GM21447 (cell line): ENCODE data around the gene P2RX3.

ENCODE experiments used
- ATAC-seq: cut with Tn5 transposase; IDR thresholded peaks from one replicate; pipeline ENCODE4 v1.9.1; 2021; ENCODE audit not compliant: unreplicated experiment

P2RX3 gene

GRCh38 chr11:57368106-57368844 lies 30.1 kb downstream of the P2RX3 start:
- ATAC-seq, result no peak

DNA sequence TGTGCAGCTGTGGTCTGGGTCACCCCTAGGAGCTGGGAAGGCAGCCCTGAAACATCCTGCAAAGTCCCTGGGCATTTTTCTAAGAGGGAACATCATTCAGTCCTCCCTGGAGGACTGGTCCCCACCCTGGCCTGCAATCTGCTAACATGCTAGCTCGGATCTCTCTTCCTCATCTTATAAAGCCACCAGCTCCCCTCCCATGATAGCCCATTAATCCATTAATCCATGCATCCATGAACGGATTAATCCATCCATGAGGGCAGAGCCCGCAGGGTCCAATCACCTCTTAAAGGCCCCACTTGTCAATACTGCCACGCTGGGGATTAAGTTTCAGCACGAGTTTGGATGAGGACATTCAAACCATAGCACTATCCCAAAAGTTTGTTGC lies 30.7 kb downstream of the P2RX3 start:
- no peak for ATAC-seq

DNA sequence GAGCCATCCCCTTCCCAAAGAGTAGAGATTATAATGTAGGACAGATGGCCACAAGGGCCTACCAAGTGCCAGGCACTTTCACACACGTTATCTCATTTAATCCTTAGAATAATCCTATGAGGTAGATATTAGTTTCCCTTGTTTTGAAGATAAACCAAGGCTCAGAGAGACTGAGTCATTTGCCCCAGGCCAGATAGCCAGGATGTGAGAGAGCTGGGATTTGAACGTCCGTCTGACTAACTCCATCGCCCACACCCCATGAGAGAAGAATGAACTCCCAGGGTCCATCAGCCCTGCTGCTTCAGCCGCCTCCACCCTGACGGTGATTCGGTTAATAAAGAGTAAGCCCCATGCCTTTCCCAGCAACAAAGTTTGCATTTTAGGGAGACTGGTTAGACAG lies 32.1 kb downstream of the P2RX3 start:
- no peak for ATAC-seq

DNA sequence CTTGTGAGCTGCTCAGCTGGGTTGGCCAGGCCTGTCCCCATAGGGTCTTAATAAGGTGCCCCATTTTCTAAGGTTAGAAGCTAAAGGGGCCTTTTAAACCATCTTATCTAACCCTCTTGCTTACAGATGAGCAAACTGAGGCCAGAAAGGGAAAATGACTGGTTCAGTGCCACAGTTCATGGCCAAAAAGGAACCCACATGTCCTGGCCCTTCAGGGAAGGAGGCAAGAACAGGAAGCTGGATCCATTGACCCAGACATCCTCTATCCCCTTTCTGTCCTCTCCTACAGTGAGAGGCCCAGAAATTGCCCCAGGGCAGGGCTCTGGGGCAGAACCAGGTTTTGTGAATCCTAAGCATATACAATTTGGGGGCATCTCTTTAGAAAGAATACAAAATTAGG lies 32.8 kb downstream of the P2RX3 start:
- ATAC-seq, result no peak

DNA sequence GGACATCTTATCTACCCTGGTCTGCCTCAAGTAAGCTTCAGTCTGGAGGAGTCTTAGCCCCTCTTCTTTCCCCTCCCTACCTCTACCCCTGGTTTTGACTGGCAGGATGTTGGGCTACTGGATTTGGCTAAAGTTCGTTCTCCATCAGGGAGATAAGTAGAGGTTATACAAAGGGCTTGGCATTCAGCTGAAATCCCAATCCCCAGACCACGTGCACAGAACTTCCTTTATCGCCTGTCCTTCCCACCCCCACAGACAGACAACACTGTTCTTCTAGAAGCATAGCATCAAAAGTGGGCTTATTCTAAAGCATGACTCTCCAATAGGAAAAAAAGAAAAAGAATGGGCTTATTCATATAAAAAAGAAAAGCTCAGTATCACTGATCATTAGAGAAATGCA lies 35.0 kb downstream of the P2RX3 start:
- no peak for ATAC-seq

DNA sequence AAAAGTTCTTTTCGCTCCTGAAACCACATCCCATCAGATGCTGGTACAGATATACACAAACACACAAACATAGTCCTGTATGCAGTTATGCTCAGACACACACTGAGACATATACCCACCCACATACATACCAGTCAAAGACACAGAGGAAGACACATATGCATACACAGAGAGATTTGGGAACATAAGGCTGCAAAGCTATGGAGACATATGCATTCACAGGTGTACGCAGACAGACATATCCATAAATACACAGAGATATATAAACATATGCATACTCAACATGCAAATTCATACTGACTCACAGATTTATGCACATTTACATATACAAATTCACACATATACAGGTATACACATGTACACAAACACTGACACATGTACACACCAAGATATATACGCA lies 36.8 kb downstream of the P2RX3 start:
- no peak for ATAC-seq

DNA sequence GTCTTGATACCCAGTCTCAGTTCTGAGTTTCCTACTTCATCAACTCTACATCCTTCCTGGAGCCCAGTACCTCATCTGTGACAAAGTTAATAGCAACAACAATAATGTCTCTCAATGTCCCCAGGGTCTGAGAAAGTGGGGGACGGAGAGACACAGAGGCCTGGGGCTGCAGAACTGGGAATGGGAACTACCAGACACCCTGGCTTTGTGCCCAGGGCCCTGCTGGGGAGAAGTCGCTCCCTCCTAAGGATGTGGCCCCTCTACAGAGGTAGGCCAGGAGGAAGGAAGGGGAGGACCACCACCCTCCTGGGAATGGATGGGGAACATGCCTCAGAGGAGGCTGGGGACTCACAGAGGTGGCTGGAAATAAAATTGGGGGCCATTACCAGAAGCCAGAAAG lies 37.3 kb downstream of the P2RX3 start:
- ATAC-seq, result no peak

DNA sequence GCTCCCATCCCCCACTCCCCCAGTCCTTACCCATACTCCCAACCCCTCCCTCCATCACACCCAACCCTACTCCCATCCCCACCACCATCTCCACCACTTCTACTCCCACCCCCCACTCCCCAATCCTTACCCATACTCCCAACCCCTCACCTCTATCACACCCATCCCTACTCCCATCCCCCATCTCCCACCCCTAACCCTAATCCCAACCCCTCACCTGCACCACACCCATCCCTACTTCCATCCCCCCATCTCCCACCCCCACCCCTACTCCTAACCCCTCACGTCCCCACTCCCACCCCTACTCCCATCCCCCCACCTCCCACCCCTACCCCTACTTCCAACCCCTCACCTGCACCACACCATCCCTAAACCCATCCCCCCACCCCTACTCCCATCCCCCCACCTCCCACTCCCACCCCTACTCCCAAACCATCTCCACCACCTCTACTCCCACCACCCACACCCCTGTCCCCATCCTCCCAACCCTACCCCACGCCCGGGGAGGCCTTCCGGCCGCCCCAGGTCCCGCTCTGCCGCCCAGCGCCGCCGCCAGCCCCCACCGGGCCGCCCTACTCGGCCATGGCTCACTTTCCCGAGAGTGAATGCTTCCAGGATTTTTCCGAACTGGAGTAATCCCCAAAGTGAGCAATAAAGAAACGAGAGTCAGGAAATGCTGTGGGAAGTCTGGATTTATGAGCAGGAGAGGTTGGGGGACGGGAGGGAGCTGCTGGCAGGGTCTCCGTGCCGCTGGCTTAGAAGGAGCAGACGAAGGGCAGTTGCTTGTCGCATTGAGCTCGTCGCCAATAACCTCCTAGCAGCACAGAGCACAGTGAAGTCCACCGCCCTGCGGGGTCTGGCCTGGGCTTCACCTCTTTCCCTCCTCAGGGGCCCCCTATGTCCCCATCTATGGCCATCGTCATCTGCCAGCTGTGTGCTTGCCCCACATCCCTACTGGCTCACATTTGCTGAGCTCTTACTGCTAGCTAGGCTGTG lies 38.2 kb downstream of the P2RX3 start:
- ATAC-seq, result no peak

- no peak for ATAC-seq
Observed at GRCh38 chr11:57377107-57377506, 39.0 kb downstream of the P2RX3 start.

DNA sequence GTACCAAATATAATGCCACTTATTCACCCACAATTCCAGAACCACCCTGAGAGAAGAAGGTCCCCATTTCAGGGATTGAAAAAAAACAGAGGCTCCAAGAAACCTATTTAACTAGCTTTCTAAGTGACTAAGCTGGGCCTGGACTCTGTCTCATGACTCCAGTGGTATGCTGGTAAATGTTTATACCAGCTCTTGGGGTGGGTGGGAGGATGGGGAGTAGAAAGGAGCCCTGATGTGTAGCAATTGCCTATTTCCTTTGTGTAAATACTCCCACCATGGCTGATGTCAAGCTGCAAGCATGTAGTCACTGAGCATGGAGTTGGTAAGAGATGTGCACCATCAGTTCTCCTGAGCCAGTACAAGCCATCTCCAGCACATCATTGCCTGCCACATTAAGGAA lies 40.0 kb downstream of the P2RX3 start:
- no peak for ATAC-seq

DNA sequence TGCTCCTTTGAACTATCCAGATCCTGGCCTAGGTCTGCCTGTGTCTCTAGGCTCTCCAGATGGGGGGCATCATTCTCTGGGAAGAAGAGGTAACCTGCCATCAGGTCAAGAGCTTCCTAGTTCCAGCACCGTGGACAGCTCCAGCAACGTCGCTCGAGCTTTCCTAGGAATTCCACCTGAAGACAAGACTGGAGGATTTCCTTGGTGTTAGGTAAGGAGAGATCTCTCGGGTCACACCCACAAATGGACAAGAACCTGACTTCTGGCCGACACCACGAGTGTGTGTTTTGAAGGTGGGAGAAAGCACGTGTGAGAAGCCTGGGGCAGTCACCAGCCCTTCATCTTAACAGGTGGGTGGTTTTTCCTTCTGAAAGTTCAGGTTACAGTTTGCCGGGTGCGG lies 41.6 kb downstream of the P2RX3 start:
- no peak for ATAC-seq

DNA sequence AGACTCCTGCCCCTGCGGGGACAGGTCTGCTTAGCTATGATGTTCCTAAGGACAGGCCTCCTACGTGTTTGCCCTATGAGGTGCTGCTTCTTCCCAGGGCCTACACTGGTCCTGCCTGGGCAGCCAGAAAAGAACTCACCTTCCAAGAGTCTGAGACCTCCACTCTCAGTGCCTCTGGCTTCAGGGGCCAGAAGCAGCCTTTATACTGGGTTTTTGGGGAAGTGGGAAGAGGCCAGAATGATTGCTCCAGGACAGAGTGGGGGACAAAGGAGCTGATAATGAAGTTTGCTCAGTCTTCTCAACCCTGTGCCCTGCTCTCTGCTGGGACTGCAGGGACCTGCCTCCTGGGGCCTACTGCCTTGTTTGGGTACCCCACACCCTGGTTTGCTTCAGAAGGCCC lies 42.8 kb downstream of the P2RX3 start, which contains the start of gene PRG3:
PRG3 (minus strand) TSS at position 176 of the 400 bp plus-strand sequence. CDS start 442 bp downstream, outside the sequence.
- ATAC-seq, result no peak

DNA sequence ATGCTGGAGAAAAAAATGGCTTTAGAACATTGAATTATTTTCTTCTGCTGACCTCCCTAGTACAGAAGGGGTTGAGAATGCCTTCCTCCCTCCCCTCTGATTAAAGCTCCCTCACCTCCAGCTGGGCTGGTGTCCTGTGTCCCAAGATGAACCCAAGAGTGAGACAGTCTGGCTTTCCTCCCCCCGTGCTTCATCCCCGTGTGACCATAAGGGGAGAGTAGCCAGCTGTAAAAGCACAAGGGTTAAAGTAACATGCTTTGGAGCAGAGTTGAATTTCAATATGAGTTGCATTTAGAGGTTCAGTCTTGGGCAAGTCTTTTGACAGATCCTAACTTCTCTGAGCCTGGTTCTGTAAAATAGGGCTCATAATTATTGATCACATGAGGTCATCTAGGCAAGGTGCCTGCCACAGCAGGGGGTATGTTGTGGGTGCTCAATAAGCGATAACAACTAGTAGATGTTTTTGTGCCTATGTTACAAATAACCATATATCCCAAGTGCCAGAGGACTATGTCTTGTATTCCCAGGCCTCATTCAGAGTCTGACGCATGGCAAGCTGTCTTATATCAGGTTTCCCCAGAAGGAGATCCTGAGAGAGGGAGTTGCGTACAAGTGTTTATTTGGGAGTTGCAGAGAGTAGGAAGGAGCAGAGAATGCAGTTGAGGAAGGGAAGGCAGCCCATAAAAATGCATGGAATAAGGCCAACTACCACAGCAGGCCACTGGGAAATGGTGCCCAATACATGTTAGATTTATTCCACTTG lies 48.2 kb downstream of the P2RX3 start:
- ATAC-seq, result no peak

DNA sequence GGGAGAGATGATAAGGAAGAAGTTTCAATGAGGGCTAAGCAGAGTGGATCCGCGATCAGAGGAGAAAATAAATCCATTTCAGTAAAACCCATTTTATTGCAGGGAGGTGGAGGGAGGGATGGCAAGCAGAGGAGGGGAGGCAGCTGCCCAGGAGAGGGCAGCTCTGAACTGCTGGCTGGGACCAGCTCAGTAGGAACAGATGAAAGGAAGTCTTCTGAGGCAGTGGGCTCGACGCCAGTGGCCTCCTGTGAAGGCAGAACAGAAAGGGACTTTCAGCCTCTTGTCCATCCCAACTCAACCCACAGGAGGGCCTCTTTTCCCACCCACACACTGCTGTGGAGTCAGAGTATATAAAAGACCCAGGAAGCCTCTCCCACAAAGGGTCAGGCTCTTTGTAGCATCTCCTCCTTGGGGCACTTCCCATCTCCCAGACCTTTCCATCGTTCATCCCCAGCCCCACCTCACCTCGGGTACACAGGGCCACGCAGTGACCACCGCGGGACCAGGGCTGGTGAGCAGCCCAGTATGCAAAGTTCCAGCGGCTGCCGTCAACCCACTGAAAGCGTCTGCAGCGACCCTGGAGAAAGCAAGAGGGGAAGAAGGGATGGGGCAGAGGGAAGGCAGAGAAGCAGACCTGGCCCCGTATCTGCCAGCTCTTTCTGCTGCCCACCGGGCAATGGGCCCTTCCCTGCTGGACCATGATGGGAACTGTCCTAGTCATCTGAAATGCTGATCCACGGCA lies 49.3 kb downstream of the P2RX3 start:
- no peak for ATAC-seq

GRCh38 chr11:57390535-57390934 lies 52.4 kb downstream of the P2RX3 start, which contains the start of gene PRG2:
PRG2 (minus strand) TSS chr11:57390650; CDS start chr11:57389944, 706 bp downstream.
- ATAC-seq, result no peak

- no peak for ATAC-seq
Observed at GRCh38 chr11:57391111-57391510, 53.0 kb downstream of the P2RX3 start.

DNA sequence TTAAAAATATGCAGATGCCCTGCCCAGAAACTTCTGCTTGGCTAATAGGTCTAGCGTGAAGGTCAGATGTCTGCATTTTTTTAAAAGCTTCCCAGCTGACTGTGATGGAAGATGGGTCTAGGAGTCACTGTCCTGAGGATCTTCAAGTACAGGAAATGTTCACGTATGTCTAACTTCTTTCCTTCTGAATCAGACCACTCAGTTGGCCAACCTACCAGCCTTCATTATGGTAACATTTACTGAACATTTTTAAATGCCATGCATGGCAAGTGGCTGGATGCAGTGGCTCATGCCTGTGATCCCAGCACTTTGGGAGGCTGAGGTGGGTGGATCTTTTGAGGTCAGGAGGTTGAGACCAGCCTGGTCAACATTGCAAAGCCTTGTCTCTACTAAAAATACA lies 53.4 kb downstream of the P2RX3 start:
- ATAC-seq, result no peak

GRCh38 chr11:57392066-57392762 lies 54.1 kb downstream of the P2RX3 start:
- ATAC-seq, result no peak

- ATAC-seq, result no peak
Observed at GRCh38 chr11:57392763-57393105, 54.6 kb downstream of the P2RX3 start.
